ENCODE data around the gene DMXL1.

Gene DMXL1

GRCh38 chr5:119273391-119273839 is 202.5 kb downstream of the DMXL1 start:
- TF ChIP-seq REST (IDR thresholded peaks at IDR 0.05; ENCODE audit: insufficient read depth in 1 of 2, low read depth in 2 of 2, low read length in 2 of 2) (no peak), POLR2AphosphoS5 (IDR thresholded peaks at IDR 0.05; ENCODE audit: low read depth, low read length) (no peak), TAF1 (IDR thresholded peaks at IDR 0.05; ENCODE audit: borderline replicate concordance, insufficient read depth, low read length) (no peak)

DNA sequence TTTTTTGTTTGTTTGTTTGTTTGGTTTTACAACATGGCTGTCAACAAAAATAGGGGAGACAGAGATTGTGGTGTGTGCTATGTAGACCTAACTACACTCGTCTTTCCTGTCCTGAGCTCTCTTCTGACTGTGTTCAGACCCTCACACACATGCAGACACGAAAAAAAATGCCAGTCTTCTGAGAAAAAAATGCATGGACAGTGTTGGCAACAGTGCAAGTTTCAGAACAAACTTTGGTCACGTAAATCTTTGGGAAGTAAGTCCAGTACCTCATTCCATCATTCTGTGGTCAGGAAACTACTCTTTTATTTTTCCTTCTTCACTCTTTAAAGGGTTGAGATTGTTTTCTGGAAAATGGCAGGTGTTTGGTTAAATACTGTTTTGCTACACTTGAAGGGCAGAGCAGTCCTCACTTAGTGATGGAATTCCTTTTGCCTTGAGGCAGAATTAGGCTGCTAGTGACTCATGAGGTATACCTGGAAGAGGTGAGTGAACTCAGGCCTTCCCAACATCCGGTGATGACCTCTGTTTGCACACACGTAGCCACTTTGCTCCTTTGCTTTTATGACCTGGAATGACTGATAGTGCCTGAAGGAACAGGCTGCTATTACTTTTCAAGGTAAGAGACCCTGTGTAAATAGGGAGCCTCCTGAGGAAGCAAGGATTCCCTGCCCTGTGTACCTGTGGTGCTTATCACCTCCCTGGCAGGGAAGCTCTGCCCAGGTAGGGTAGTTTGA is 203.3 kb downstream of the DMXL1 start:
- TF ChIP-seq POLR2AphosphoS5 (IDR thresholded peaks at IDR 0.05; ENCODE audit: low read depth, low read length), result no peak
- no peak for TF ChIP-seq TAF1 (IDR thresholded peaks at IDR 0.05; ENCODE audit: borderline replicate concordance, insufficient read depth, low read length)
- no peak for TF ChIP-seq SIN3A (IDR thresholded peaks at IDR 0.05; ENCODE audit: borderline replicate concordance, insufficient read depth, low read length)
- no peak for TF ChIP-seq REST (IDR thresholded peaks at IDR 0.05; ENCODE audit: insufficient read depth in 1 of 2, low read depth in 2 of 2, low read length in 2 of 2)
- TF ChIP-seq FOXP2 (optimal IDR thresholded peaks at IDR 0.05; ENCODE audit: borderline replicate concordance, extremely low read depth, extremely low read length, insufficient read depth), result no peak

DNA sequence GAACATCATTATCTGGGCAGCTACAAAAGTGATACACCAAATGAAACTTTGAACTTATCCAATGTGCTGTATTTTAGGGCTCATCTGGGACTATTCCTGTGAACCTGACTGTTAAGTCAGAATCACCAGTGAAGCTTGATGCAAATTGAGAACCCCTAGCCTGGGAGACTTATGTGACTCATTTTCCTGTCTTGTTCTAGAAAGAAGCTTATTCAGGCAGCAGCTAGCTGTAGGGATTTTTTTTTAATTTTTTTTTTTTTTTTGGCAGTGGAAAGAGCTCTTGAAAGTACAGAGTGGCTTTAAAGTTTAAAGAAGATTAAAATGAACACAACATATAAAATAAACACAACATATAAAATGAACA is 203.9 kb downstream of the DMXL1 start:
- no peak for TF ChIP-seq POLR2AphosphoS5 (IDR thresholded peaks at IDR 0.05; ENCODE audit: low read depth, low read length)
- TF ChIP-seq TAF1 (IDR thresholded peaks at IDR 0.05; ENCODE audit: borderline replicate concordance, insufficient read depth, low read length), result no peak
- TF ChIP-seq SIN3A (IDR thresholded peaks at IDR 0.05; ENCODE audit: borderline replicate concordance, insufficient read depth, low read length), result no peak
- TF ChIP-seq REST (IDR thresholded peaks at IDR 0.05; ENCODE audit: insufficient read depth in 1 of 2, low read depth in 2 of 2, low read length in 2 of 2), result no peak
- no peak for TF ChIP-seq FOXP2 (optimal IDR thresholded peaks at IDR 0.05; ENCODE audit: borderline replicate concordance, extremely low read depth, extremely low read length, insufficient read depth)

DNA sequence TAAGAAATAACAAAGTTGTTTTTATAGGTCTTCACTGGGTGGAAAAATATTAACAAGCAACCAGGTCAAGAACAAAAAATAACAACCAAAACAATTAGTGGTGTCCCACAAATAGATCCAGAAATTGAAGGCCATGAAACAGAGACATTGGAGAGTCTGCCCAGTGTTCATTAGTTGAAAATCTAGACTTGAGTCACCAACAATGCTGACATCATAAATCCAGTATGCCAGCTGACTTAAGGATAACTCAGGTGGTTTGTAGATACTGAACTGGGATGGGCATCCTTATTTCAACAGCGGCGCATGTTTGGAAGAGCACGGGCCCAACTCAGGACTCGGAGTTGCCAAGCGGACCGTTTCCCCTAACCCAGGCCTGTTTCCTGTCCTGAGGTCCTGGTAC is 204.3 kb downstream of the DMXL1 start:
- TF ChIP-seq POLR2AphosphoS5 (IDR thresholded peaks at IDR 0.05; ENCODE audit: low read depth, low read length) (no peak), SIN3A (IDR thresholded peaks at IDR 0.05; ENCODE audit: borderline replicate concordance, insufficient read depth, low read length) (no peak), FOXP2 (optimal IDR thresholded peaks at IDR 0.05; ENCODE audit: borderline replicate concordance, extremely low read depth, extremely low read length, insufficient read depth) (no peak), REST (IDR thresholded peaks at IDR 0.05; ENCODE audit: insufficient read depth in 1 of 2, low read depth in 2 of 2, low read length in 2 of 2) (no peak), TAF1 (IDR thresholded peaks at IDR 0.05; ENCODE audit: borderline replicate concordance, insufficient read depth, low read length) (no peak)

Measured in PFSK-1 (cell line).